Thyroid gland (tissue), 4 donors: ENCODE results near the gene GPR156.

Experiments used
- CTCF ChIP-seq, 6 experiments: fragments of 200-600 bp in 3 of 6; fragments of 450-650 bp in 3 of 6; sonication (generic) in 3 of 6; IDR thresholded peaks; one replicate each; pipeline ENCODE4 v1.5.1; 2016 to 2019; ENCODE audit warnings: antibody characterized with exemption in 6 of 6, mild to moderate bottlenecking in 2 of 6, inconsistent platforms in 1 of 6, moderate library complexity in 1 of 6
- POLR2A ChIP-seq, 2 donors: fragments of 450-650 bp; IDR thresholded peaks; one replicate each; pipeline ENCODE4 v1.6.1; 2017; ENCODE audit warnings: antibody characterized with exemption in 2 of 2, mild to moderate bottlenecking in 2 of 2, moderate library complexity in 1 of 2

DNA sequence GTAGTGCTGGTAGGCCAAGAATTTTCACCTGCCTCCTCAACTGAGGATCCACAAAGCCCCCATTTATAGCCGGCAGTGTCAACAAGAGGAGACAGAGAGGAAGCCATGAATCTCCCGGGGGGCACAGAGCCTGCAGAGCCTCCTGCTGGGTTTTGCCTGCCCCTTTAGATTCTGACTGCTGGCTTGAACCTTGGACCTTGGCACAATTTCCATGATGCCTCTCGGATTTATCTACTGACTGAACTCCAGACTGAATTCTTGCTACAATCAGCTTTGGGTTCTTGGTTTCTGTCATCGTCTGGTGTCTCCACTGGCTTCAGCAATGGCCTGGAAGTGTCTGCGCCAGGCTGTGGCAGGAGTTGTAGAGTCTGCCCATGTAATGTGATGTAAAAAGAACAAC, 80.7 kb downstream of the GPR156 start:
- no peak for TF ChIP-seq CTCF (IDR thresholded peaks at IDR 0.05)
- no peak for TF ChIP-seq POLR2A (IDR thresholded peaks at IDR 0.05)
